H9 (cell line): ENCODE data around the gene FUNDC2. TPM values are rescaled to one million over a fixed set of nuclear protein-coding genes. Genes with fewer than 3 reads are reported as not detected.

ENCODE experiments used
- DNase-seq: peaks from one replicate; pipeline ENCODE4 v3.0.0-alpha.2; 2017
- H2AFZ ChIP-seq: one replicate; pipeline ENCODE4 v1.6.1; 2013; ENCODE audit warnings: mild to moderate bottlenecking, low read length, control low read depth, moderate library complexity
- H2AK5ac ChIP-seq: 2 replicates; pipeline ENCODE4 v1.6.1; 2013; ENCODE audit warnings: low read length, control low read depth, mixed read lengths; ENCODE audit not compliant: insufficient read length
- H2BK120ac ChIP-seq: one replicate; pipeline ENCODE4 v1.6.1; 2013; ENCODE audit warnings: low read depth, mild to moderate bottlenecking, low read length, control low read depth, inconsistent platforms; ENCODE audit not compliant: poor library complexity, severe bottlenecking
- H2BK12ac ChIP-seq: 2 replicates; pipeline ENCODE4 v1.6.1; 2013; ENCODE audit warnings: low read length, control low read depth, mixed read lengths, low read depth; ENCODE audit not compliant: insufficient read length
- H2BK15ac ChIP-seq: 2 replicates; pipeline ENCODE4 v1.6.1; 2013; ENCODE audit warnings: low read depth, low read length, control low read depth
- H2BK20ac ChIP-seq: one replicate; pipeline ENCODE4 v1.6.1; 2013; ENCODE audit warnings: low read depth, mild to moderate bottlenecking, low read length, control low read depth, inconsistent platforms; ENCODE audit not compliant: poor library complexity, severe bottlenecking
- H2BK5ac ChIP-seq: 2 replicates; pipeline ENCODE4 v1.6.1; 2013; ENCODE audit warnings: low read length, control low read depth, mixed read lengths; ENCODE audit not compliant: insufficient read length
- H3K14ac ChIP-seq: 2 replicates; pipeline ENCODE4 v1.6.1; 2013; ENCODE audit warnings: low read length, control low read depth; ENCODE audit not compliant: insufficient read depth
- H3K18ac ChIP-seq: 2 replicates; pipeline ENCODE4 v1.6.1; 2013; ENCODE audit warnings: low read depth, mild to moderate bottlenecking, mixed read lengths, low read length, control low read depth; ENCODE audit not compliant: insufficient read length
- H3K23ac ChIP-seq: 2 replicates; pipeline ENCODE4 v1.6.1; 2013; ENCODE audit warnings: low read length, control low read depth, mixed read lengths, low read depth; ENCODE audit not compliant: insufficient read length
- H3K23me2 ChIP-seq: 2 replicates; pipeline ENCODE4 v1.6.1; 2013; ENCODE audit warnings: low read depth, mild to moderate bottlenecking, mixed read lengths, low read length, control low read depth; ENCODE audit not compliant: insufficient read length, poor library complexity, severe bottlenecking
- H3K27ac ChIP-seq: 2 replicates; pipeline ENCODE4 v1.5.1; 2013; ENCODE audit warnings: low read length, control low read depth, mixed read lengths, low read depth; ENCODE audit not compliant: insufficient read length
- H3K27me3 ChIP-seq: 2 replicates; pipeline ENCODE4 v1.6.1; 2013; ENCODE audit warnings: low read length, control low read depth, inconsistent platforms; ENCODE audit not compliant: insufficient read depth
- H3K4ac ChIP-seq: 2 replicates; pipeline ENCODE4 v1.6.1; 2013; ENCODE audit warnings: low read depth, mild to moderate bottlenecking, control low read depth, inconsistent platforms, low read length, moderate library complexity
- H3K4me1 ChIP-seq: 2 replicates; pipeline ENCODE4 v1.6.1; 2013; ENCODE audit warnings: low read length, control low read depth, inconsistent platforms; ENCODE audit not compliant: insufficient read depth
- H3K4me2 ChIP-seq: 2 replicates; pipeline ENCODE4 v1.6.1; 2013; ENCODE audit warnings: low read length, control low read depth, mixed read lengths; ENCODE audit not compliant: insufficient read length, insufficient read depth
- H3K56ac ChIP-seq: 2 replicates; pipeline ENCODE4 v1.6.1; 2013; ENCODE audit warnings: low read depth, mild to moderate bottlenecking, mixed read lengths, low read length, control low read depth; ENCODE audit not compliant: insufficient read length
- H3K79me1 ChIP-seq: 2 replicates; pipeline ENCODE4 v1.6.1; 2013; ENCODE audit warnings: low read depth, mild to moderate bottlenecking, moderate library complexity, low read length, control low read depth, inconsistent platforms; ENCODE audit not compliant: insufficient read depth, poor library complexity, severe bottlenecking
- H3K79me2 ChIP-seq: 2 replicates; pipeline ENCODE4 v1.6.1; 2013; ENCODE audit warnings: low read length, control low read depth, inconsistent platforms; ENCODE audit not compliant: insufficient read depth
- H3K9ac ChIP-seq: 2 replicates; pipeline ENCODE4 v1.6.1; 2013; ENCODE audit warnings: low read length, control low read depth, mixed read lengths; ENCODE audit not compliant: insufficient read length; ENCODE audit errors: extremely low read depth
- H3K9me3 ChIP-seq: one replicate; pipeline ENCODE4 v1.6.1; 2013; ENCODE audit warnings: low read depth, low read length, inconsistent platforms; ENCODE audit not compliant: control insufficient read depth
- H3T11ph ChIP-seq: one replicate; pipeline ENCODE4 v1.6.1; 2013; ENCODE audit warnings: mild to moderate bottlenecking, low read length, control low read depth, inconsistent platforms
- H4K20me1 ChIP-seq: one replicate; pipeline ENCODE4 v1.6.1; 2013; ENCODE audit not compliant: control insufficient read depth, insufficient read length, insufficient read depth
- H4K5ac ChIP-seq: 2 replicates; pipeline ENCODE4 v1.6.1; 2013; ENCODE audit warnings: low read depth, mild to moderate bottlenecking, mixed read lengths, low read length, control low read depth; ENCODE audit not compliant: insufficient read length
- H4K8ac ChIP-seq: replicated peaks from 2 replicates; pipeline ENCODE4 v1.6.1; 2013; ENCODE audit warnings: low read length, control low read depth, mixed read lengths, low read depth; ENCODE audit not compliant: insufficient read length
- H4K91ac ChIP-seq: 2 replicates; pipeline ENCODE4 v1.6.1; 2013; ENCODE audit warnings: low read depth, mild to moderate bottlenecking, moderate library complexity, mixed read lengths, low read length, control low read depth; ENCODE audit not compliant: insufficient read length
- H3K27ac Mint-ChIP-seq, 3 experiments: 2 replicates in 2 of 3; 3 replicates in 1 of 3; pipeline ENCODE4 v1.8.0; 2020 to 2021; ENCODE audit warnings: mixed read lengths in 3 of 3, mild to moderate bottlenecking in 1 of 3, moderate library complexity in 1 of 3
- H3K27me3 Mint-ChIP-seq: 2 replicates; pipeline ENCODE4 v1.8.0; 2021; ENCODE audit warnings: low read depth, mild to moderate bottlenecking, moderate library complexity, mixed read lengths
- H3K36me3 Mint-ChIP-seq, 3 experiments: 2 replicates in 2 of 3; 3 replicates in 1 of 3; pipeline ENCODE4 v1.8.0; 2020 to 2021; ENCODE audit warnings: low read depth in 3 of 3, mixed read lengths in 3 of 3; ENCODE audit not compliant: insufficient read depth in 1 of 3
- H3K4me1 Mint-ChIP-seq, 2 experiments: 2 replicates each; pipeline ENCODE4 v1.8.0; 2020; ENCODE audit warnings: mixed read lengths in 2 of 2
- H3K4me3 Mint-ChIP-seq, 2 experiments: 2 replicates in 1 of 2; 3 replicates in 1 of 2; pipeline ENCODE4 v1.8.0; 2020 to 2021; ENCODE audit warnings: mild to moderate bottlenecking in 2 of 2, mixed read lengths in 2 of 2, moderate library complexity in 1 of 2
- H3K9me3 Mint-ChIP-seq, 2 experiments: 2 replicates in 1 of 2; 3 replicates in 1 of 2; pipeline ENCODE4 v1.8.0; 2020; ENCODE audit warnings: mild to moderate bottlenecking in 2 of 2, mixed read lengths in 2 of 2, moderate library complexity in 1 of 2
- CTCF ChIP-seq: fragments of 200-600 bp; sonication (generic); conservative IDR thresholded peaks from 3 replicates; pipeline ENCODE4 v1.8.0; 2021; ENCODE audit warnings: antibody characterized with exemption, mild to moderate bottlenecking
- WGBS: extraction: QIAGEN DNeasy Blood & Tissue Kit; methylation state at CpG from one replicate; pipeline ENCODE4 v1.1.7; 2013; ENCODE audit warnings: missing lambda C conversion rate, low lambda C conversion rate, mixed read lengths; ENCODE audit not compliant: insufficient read length; ENCODE audit errors: extremely low coverage; 5-methylcytosine and 5-hydroxymethylcytosine counted together
- total RNA-seq: library from RNA; stranded (reverse); gene quantifications from 2 replicates; pipeline ENCODE4 v1.2.1, GENCODE V29; 2021

FUNDC2 gene
- total RNA-seq, 1 experiment from 2014 or later = 62.1 TPM

- Histone ChIP-seq H3K79me1 (no peaks in the 10 kb centered on the region), H4K91ac (no peak within 1 kb of the TSS), H3K18ac (no peak within 1 kb of the TSS), H3K4ac (no peak within 1 kb of the TSS), H3K4me2 (no peak within 1 kb of the TSS), H2AK5ac (no peak within 1 kb of the TSS), H3K14ac (no peak within 1 kb of the TSS), H4K8ac (no peak within 1 kb of the TSS), H2AFZ (no peak within 1 kb of the TSS), H4K20me1 (no peaks in the 10 kb centered on the region), H3K23ac (no peak within 1 kb of the TSS), H3K56ac (no peak within 1 kb of the TSS), H3K9me3 (peaks cover 29% of the 10 kb centered on the region), H4K5ac (no peak within 1 kb of the TSS), H2BK12ac (no peak within 1 kb of the TSS), H2BK5ac (no peak within 1 kb of the TSS), H2BK15ac (no peak within 1 kb of the TSS), H3K4me1 (no peaks in the 10 kb centered on the region), H3K79me2 (no peaks in the 10 kb centered on the region), H3K9ac (no peak within 1 kb of the TSS), H3K27ac (no peak within 1 kb of the TSS), H3T11ph (no peak within 1 kb of the TSS), H3K23me2 (no peaks in the 10 kb centered on the region), H3K27me3 (no peaks in the 10 kb centered on the region), H2BK20ac (no peak within 1 kb of the TSS), H2BK120ac (no peak within 1 kb of the TSS)
- no peak for TF ChIP-seq CTCF
- no peak within 1 kb of the TSS; a peak in 1 of 7 replicates for H3K27ac Mint-ChIP-seq
- no peaks in the 10 kb centered on the region for H3K27me3 Mint-ChIP-seq
- no peak for DNase-seq
- H3K9me3 Mint-ChIP-seq = peaks cover 45 to 46% of the 10 kb centered on the region in 2 experiments
- no peak within 1 kb of the TSS for H3K4me3 Mint-ChIP-seq
- peaks cover 3 to 4% of the 10 kb centered on the region in 2 experiments for H3K4me1 Mint-ChIP-seq
- no CpG with 5 or more reads among the region's 1 CpG for WGBS
- peaks cover 0 to 7% (median 3%) of the 10 kb centered on the region in 3 experiments; a peak in 2 of 7 replicates for H3K36me3 Mint-ChIP-seq
Observed at GRCh38 chrX:155022585-155022984, 4.1 kb upstream of the FUNDC2 start, which contains the start of gene F8. Gene F8 (minus strand): TSS chrX:155022723. CDS start chrX:155022552, 171 bp downstream.
